RWPE2 (cell line): ENCODE results near the gene LDLRAD3.
A peak's percentile ranks its signal among the peaks of the same experiment; 100 is the strongest.

Experiments used
- ATAC-seq: fragments of 200-7000 bp; cut with Tn5 transposase; 3 replicates; pipeline ENCODE4 v1.9.1; 2021; ENCODE audit warnings: low read depth
- DNase-seq: peaks from one replicate; pipeline ENCODE4 v3.0.0-alpha.2; 2020; ENCODE audit warnings: low spot score
- H3K27ac ChIP-seq: fragments of 450-650 bp; 2 replicates; pipeline ENCODE4 v1.5.1; 2017; ENCODE audit warnings: mild to moderate bottlenecking; ENCODE audit not compliant: poor library complexity, severe bottlenecking
- H3K27me3 ChIP-seq: fragments of 250-450 bp; sonication (Bioruptor Pico); 2 replicates; pipeline ENCODE4 v1.5.1; 2021; ENCODE audit warnings: mild to moderate bottlenecking, moderate library complexity; ENCODE audit not compliant: insufficient read depth, poor library complexity, severe bottlenecking
- H3K36me3 ChIP-seq: fragments of 250-450 bp; sonication (Bioruptor Pico); 2 replicates; pipeline ENCODE4 v1.5.1; 2020; ENCODE audit warnings: low read depth, mild to moderate bottlenecking, moderate library complexity
- H3K4me1 ChIP-seq: fragments of 250-450 bp; sonication (Bioruptor Pico); 2 replicates; pipeline ENCODE4 v1.5.1; 2021; ENCODE audit warnings: mild to moderate bottlenecking, moderate library complexity; ENCODE audit not compliant: insufficient read depth, poor library complexity, severe bottlenecking
- H3K4me3 ChIP-seq: fragments of 250-450 bp; sonication (Bioruptor Pico); 2 replicates; pipeline ENCODE4 v1.5.1; 2021; ENCODE audit warnings: mild to moderate bottlenecking, moderate library complexity; ENCODE audit not compliant: severe bottlenecking
- H3K9me3 ChIP-seq: fragments of 250-450 bp; sonication (Bioruptor Pico); 2 replicates; pipeline ENCODE4 v1.5.1; 2021; ENCODE audit warnings: mild to moderate bottlenecking, moderate library complexity; ENCODE audit not compliant: severe bottlenecking
- CTCF ChIP-seq: fragments of 450-650 bp; IDR thresholded peaks from one replicate; pipeline ENCODE4 v1.5.1; 2017; ENCODE audit warnings: mild to moderate bottlenecking, moderate library complexity; ENCODE audit not compliant: poor library complexity, severe bottlenecking

The LDLRAD3 gene

GRCh38 chr11:35932681-35933319, 11.1 kb upstream of the LDLRAD3 start:
- peaks cover 19% of the 10 kb centered on the region for H3K4me1 ChIP-seq
- DNase-seq (no peak), ATAC-seq (peak; percentile 77)
- no peaks in the 10 kb centered on the region for H3K27me3 ChIP-seq
- H3K9me3 ChIP-seq: no peaks in the 10 kb centered on the region
- H3K27ac ChIP-seq: peak overlapping the region; percentile 50
- no peaks in the 10 kb centered on the region for H3K36me3 ChIP-seq
- no peak overlapping the region for H3K4me3 ChIP-seq
- no peak for TF ChIP-seq CTCF

- Histone ChIP-seq H3K27ac (peak overlapping the region; percentile 50), H3K27me3 (no peaks in the 10 kb centered on the region), H3K9me3 (no peaks in the 10 kb centered on the region), H3K4me1 (peaks cover 13% of the 10 kb centered on the region), H3K36me3 (no peaks in the 10 kb centered on the region), H3K4me3 (no peak overlapping the region)
- TF ChIP-seq CTCF: no peak
- no peak; the same call in 2 of the 3 replicates for ATAC-seq
- DNase-seq: no peak
Observed at GRCh38 chr11:35933320-35933871, 10.5 kb upstream of the LDLRAD3 start.

GRCh38 chr11:35934271-35934670, 9.6 kb upstream of the LDLRAD3 start:
- DNase-seq (no peak), ATAC-seq (no peak)
- no peak overlapping the region for H3K4me3 ChIP-seq
- no peaks in the 10 kb centered on the region for H3K27me3 ChIP-seq
- H3K9me3 ChIP-seq: no peaks in the 10 kb centered on the region
- H3K4me1 ChIP-seq: peaks cover 10% of the 10 kb centered on the region
- H3K27ac ChIP-seq: no peak overlapping the region
- no peaks in the 10 kb centered on the region for H3K36me3 ChIP-seq
- no peak for TF ChIP-seq CTCF

GRCh38 chr11:35934981-35935380, 8.9 kb upstream of the LDLRAD3 start:
- H3K9me3 ChIP-seq: no peaks in the 10 kb centered on the region
- no peaks in the 10 kb centered on the region for H3K27me3 ChIP-seq
- no peak overlapping the region for H3K27ac ChIP-seq
- H3K4me3 ChIP-seq: no peak overlapping the region
- peaks cover 10% of the 10 kb centered on the region for H3K4me1 ChIP-seq
- no peaks in the 10 kb centered on the region for H3K36me3 ChIP-seq
- TF ChIP-seq CTCF: no peak
- ATAC-seq (no peak), DNase-seq (no peak)

- H3K27ac ChIP-seq: no peak overlapping the region
- H3K9me3 ChIP-seq: no peaks in the 10 kb centered on the region
- no peak for ATAC-seq
- no peaks in the 10 kb centered on the region for H3K36me3 ChIP-seq
- H3K4me3 ChIP-seq: no peak overlapping the region
- no peaks in the 10 kb centered on the region for H3K27me3 ChIP-seq
- no peak for TF ChIP-seq CTCF
- peaks cover 10% of the 10 kb centered on the region for H3K4me1 ChIP-seq
- DNase-seq: no peak
Observed at GRCh38 chr11:35935390-35935789, 8.5 kb upstream of the LDLRAD3 start.
